Endodermal cell (in vitro differentiated cells): ENCODE data around the gene CTU1. TPM values are rescaled to one million over a fixed set of nuclear protein-coding genes. Genes with fewer than 3 reads are reported as not detected.

Experiments
- DNase-seq: peaks from one replicate; pipeline ENCODE4 v3.0.0-alpha.2; 2017
- H3K27ac ChIP-seq: 2 replicates; pipeline ENCODE4 v1.5.1; 2013; ENCODE audit warnings: mild to moderate bottlenecking, low read depth, low read length, moderate library complexity
- H3K27me3 ChIP-seq: 2 replicates; pipeline ENCODE4 v1.6.1; 2013; ENCODE audit warnings: mild to moderate bottlenecking, low read length, moderate library complexity; ENCODE audit not compliant: insufficient read depth, control insufficient read depth, poor library complexity, severe bottlenecking
- H3K36me3 ChIP-seq: 2 replicates; pipeline ENCODE4 v1.7.0; 2013; ENCODE audit warnings: mild to moderate bottlenecking, low read length, moderate library complexity; ENCODE audit not compliant: control insufficient read depth, insufficient read depth
- H3K4me1 ChIP-seq: one replicate; pipeline ENCODE4 v1.7.0; 2013; ENCODE audit warnings: low read length; ENCODE audit not compliant: control insufficient read depth, insufficient read depth
- H3K4me3 ChIP-seq: 2 replicates; pipeline ENCODE4 v1.5.1; 2013; ENCODE audit warnings: mild to moderate bottlenecking, low read length, moderate library complexity
- H3K9ac ChIP-seq: 2 replicates; pipeline ENCODE4 v1.6.1; 2013; ENCODE audit warnings: mild to moderate bottlenecking, low read length, moderate library complexity; ENCODE audit not compliant: poor library complexity, severe bottlenecking; ENCODE audit errors: extremely low read depth
- H3K9me3 ChIP-seq: 2 replicates; pipeline ENCODE4 v1.6.1; 2013; ENCODE audit warnings: mild to moderate bottlenecking, low read length, moderate library complexity; ENCODE audit not compliant: control insufficient read depth
- H3K27ac Mint-ChIP-seq: 2 replicates; pipeline ENCODE4 v1.8.0; 2020; ENCODE audit warnings: mixed read lengths
- H3K27me3 Mint-ChIP-seq: 2 replicates; pipeline ENCODE4 v1.8.0; 2021; ENCODE audit warnings: mild to moderate bottlenecking, mixed read lengths; ENCODE audit not compliant: insufficient read depth
- H3K36me3 Mint-ChIP-seq: 2 replicates; pipeline ENCODE4 v1.8.0; 2020; ENCODE audit warnings: low read depth, mixed read lengths
- H3K4me1 Mint-ChIP-seq: 2 replicates; pipeline ENCODE4 v1.8.0; 2020; ENCODE audit warnings: mixed read lengths
- H3K4me3 Mint-ChIP-seq: 2 replicates; pipeline ENCODE4 v1.8.0; 2020; ENCODE audit warnings: mild to moderate bottlenecking, moderate library complexity, mixed read lengths
- H3K9me3 Mint-ChIP-seq: 2 replicates; pipeline ENCODE4 v1.8.0; 2020; ENCODE audit warnings: mild to moderate bottlenecking, mixed read lengths
- WGBS, 2 experiments: methylation state at CpG; one replicate each; pipeline versions ENCODE4 v1.1.5 to v1.1.7; 2013; ENCODE audit warnings: missing lambda C conversion rate in 2 of 2, mixed read lengths in 1 of 2; ENCODE audit not compliant: insufficient coverage in 1 of 2, insufficient read length in 1 of 2; 5-methylcytosine and 5-hydroxymethylcytosine counted together
- total RNA-seq, 2 donors: library from RNA; stranded (reverse); fragmentation: NEBNext Ultra II Directional in 1 of 2; extraction: Animal tissue kit (Norgen Biotek cat#: 25700) in 1 of 2; gene quantifications; 2 replicates in 1 of 2; 3 replicates in 1 of 2; pipeline ENCODE4 v1.2.1, GENCODE V29; 2021
- TF ChIP-seq, protein P1 (sequence below): fragments of 200-600 bp; sonication (generic); conservative IDR thresholded peaks from 2 replicates; pipeline ENCODE4 v1.5.0; 2021; ENCODE audit warnings: antibody characterized with exemption, mild to moderate bottlenecking

CTU1 gene
- total RNA-seq, 2 donors from 2014 or later = 5.1 to 5.7 TPM

DNA sequence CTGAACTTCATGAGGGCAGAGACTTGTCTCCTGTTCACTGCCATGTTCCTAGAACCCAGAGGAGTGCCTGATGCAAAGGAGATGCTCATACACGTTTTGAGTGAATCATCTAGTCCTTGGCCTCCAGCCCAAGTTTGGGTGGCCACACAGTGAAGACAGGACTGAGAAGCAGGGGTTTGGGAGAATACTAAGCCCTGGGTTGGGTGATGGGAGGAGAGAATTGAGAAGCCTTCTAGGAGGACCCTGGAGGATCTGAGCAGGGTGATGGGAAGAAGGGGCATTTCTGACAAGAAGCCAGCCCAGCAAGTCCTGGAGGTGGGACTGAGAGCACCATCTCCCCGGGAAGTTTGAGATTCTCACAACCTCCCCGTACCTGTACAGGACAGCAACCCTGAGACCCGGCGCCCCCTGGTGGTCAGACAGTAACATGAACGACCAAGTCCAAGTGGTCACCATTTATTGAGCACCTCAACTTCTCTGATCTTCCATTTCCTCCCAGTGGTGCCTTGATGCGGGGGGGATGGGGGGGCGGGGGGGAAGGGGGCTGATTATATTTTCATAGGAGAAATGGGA is 11.0 kb downstream of the CTU1 start:
- peak; percentile 90 for DNase-seq
- Histone ChIP-seq H3K27ac (no peak overlapping the region), H3K9ac (no peak overlapping the region), H3K27me3 (no peaks in the 10 kb centered on the region), H3K9me3 (no peaks in the 10 kb centered on the region), H3K4me3 (no peak overlapping the region), H3K4me1 (no peaks in the 10 kb centered on the region), H3K36me3 (peaks cover 2% of the 10 kb centered on the region)
- Mint-ChIP-seq H3K9me3 (no peaks in the 10 kb centered on the region), H3K36me3 (peaks cover 8% of the 10 kb centered on the region), H3K4me3 (no peak overlapping the region), H3K4me1 (peaks cover 30% of the 10 kb centered on the region), H3K27ac (no peak overlapping the region), H3K27me3 (no peaks in the 10 kb centered on the region)
- 23 to 36% methylated on average over 3 to 6 of the region's 8 CpGs for WGBS, 2 experiments
- TF ChIP-seq, protein P1, sequence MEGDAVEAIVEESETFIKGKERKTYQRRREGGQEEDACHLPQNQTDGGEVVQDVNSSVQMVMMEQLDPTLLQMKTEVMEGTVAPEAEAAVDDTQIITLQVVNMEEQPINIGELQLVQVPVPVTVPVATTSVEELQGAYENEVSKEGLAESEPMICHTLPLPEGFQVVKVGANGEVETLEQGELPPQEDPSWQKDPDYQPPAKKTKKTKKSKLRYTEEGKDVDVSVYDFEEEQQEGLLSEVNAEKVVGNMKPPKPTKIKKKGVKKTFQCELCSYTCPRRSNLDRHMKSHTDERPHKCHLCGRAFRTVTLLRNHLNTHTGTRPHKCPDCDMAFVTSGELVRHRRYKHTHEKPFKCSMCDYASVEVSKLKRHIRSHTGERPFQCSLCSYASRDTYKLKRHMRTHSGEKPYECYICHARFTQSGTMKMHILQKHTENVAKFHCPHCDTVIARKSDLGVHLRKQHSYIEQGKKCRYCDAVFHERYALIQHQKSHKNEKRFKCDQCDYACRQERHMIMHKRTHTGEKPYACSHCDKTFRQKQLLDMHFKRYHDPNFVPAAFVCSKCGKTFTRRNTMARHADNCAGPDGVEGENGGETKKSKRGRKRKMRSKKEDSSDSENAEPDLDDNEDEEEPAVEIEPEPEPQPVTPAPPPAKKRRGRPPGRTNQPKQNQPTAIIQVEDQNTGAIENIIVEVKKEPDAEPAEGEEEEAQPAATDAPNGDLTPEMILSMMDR = peak; percentile 78

DNA sequence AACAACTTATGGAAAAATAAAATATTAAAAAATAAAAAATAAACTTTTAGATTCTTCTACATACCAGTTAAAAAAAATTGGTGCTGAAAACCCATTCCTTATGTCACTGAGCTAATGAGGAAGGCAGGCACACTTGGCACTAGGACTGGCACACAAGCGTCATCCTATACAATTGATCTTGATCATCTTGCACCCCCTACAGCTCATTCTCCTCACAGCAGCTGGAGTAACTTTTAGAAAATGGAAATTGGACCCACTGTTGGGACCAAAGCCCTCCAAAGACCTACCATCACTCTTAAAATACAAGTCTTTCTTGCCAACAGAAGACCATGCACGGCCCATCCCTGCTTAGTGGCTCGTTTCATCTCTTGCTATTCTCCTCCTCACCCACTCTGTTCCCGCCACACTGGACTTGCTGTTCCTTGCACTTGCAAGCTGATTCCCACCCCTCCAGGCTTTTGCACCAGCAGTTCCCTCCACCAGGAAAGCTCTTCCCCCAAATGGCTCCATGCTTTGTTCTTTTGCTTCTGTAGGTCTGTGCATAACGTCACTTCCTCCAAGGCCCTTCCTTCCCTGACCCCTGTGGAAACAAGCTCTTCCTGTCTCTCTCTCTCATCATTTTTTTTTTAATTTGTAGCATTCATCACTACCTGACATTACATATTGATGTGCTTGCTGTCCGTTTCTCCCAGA is 11.6 kb downstream of the CTU1 start:
- H3K9ac ChIP-seq = no peak overlapping the region
- no peak overlapping the region for H3K4me3 ChIP-seq
- H3K4me1 ChIP-seq = no peaks in the 10 kb centered on the region
- H3K36me3 Mint-ChIP-seq = peaks cover 6% of the 10 kb centered on the region
- DNase-seq = no peak
- H3K27me3 Mint-ChIP-seq = peaks cover 2% of the 10 kb centered on the region
- H3K27ac ChIP-seq = no peak overlapping the region
- no peaks in the 10 kb centered on the region for H3K9me3 ChIP-seq
- peaks cover 34% of the 10 kb centered on the region for H3K4me1 Mint-ChIP-seq
- H3K9me3 Mint-ChIP-seq = no peaks in the 10 kb centered on the region
- TF ChIP-seq, protein P1 = peak; percentile 70
- no peak overlapping the region for H3K27ac Mint-ChIP-seq
- 94 to 98% methylated on average over 5 to 6 of the region's 6 CpGs for whole genome bisulfite sequencing, 2 experiments
- H3K36me3 ChIP-seq = no peaks in the 10 kb centered on the region
- no peak overlapping the region for H3K4me3 Mint-ChIP-seq
- H3K27me3 ChIP-seq = no peaks in the 10 kb centered on the region

DNA sequence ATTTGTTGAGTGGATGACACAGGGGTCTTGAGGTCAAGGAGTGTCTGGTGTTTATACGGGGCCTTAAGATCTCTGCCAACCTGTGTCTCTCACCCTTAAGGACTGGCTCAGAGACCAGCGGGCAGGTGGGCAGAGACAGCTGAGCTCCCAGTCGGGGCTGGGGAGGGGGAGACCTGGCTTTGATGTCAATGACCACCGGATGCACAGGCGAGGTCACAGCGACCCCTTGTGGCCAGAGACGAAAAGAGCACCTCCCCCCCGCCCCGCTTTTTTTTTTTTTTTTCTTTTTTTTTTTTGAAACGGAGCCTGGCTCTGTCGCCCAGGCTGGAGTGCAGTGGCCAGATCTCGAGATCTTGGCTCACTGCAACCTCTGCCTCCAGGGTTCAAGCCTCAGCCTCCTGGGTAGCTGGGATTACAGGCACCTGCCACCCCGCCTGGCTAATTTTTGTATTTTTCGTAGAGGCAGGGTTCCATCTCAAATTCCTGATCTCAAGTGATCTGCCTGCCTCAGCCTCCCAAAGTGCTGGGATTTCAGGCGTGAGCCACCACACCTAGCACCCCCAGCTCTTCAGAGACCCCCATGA is 13.4 kb downstream of the CTU1 start:
- Mint-ChIP-seq H3K4me3 (no peak overlapping the region), H3K36me3 (peaks cover 6% of the 10 kb centered on the region), H3K4me1 (peaks cover 25% of the 10 kb centered on the region), H3K27ac (no peak overlapping the region), H3K27me3 (peaks cover 6% of the 10 kb centered on the region), H3K9me3 (no peaks in the 10 kb centered on the region)
- H3K27me3 ChIP-seq = no peaks in the 10 kb centered on the region
- TF ChIP-seq, protein P1 = peak; percentile 90
- 20 to 45% methylated on average over 6 to 15 of the region's 15 CpGs for WGBS, 2 experiments
- no peaks in the 10 kb centered on the region for H3K36me3 ChIP-seq
- H3K4me3 ChIP-seq = no peak overlapping the region
- H3K9ac ChIP-seq = no peak overlapping the region
- no peak overlapping the region for H3K27ac ChIP-seq
- DNase-seq = peak; percentile 89
- no peaks in the 10 kb centered on the region for H3K9me3 ChIP-seq
- H3K4me1 ChIP-seq = no peaks in the 10 kb centered on the region
